HPDE6-E6E7 (cell line): ENCODE measurements around the gene PARL.

Experiments used
- DNase-seq: peaks from one replicate; pipeline ENCODE4 v3.0.0; 2011; ENCODE audit warnings: missing footprints; ENCODE audit errors: extremely low spot score

PARL gene

GRCh38 chr3:183884427-183885296, at the start of gene PARL:
Gene PARL (minus strand): TSS chr3:183884880. CDS start chr3:183884846, 34 bp downstream.
- DNase-seq, result peak; percentile 89

GRCh38 chr3:183933160-183933559, 48.5 kb upstream of the PARL start:
- no peak for DNase-seq

- DNase-seq, result no peak
Observed at GRCh38 chr3:183931881-183932280, 47.2 kb upstream of the PARL start.

- DNase-seq, result no peak
Observed at GRCh38 chr3:183930086-183930485, 45.4 kb upstream of the PARL start.

- no peak for DNase-seq
Observed at GRCh38 chr3:183927059-183927458, 42.4 kb upstream of the PARL start.

- peak; percentile 96 for DNase-seq
Observed at GRCh38 chr3:183924956-183925355, 40.3 kb upstream of the PARL start.

GRCh38 chr3:183924543-183924942, 39.9 kb upstream of the PARL start:
- no peak for DNase-seq

GRCh38 chr3:183922421-183922820, 37.7 kb upstream of the PARL start:
- no peak for DNase-seq

- no peak for DNase-seq
Observed at GRCh38 chr3:183921096-183921495, 36.4 kb upstream of the PARL start.

GRCh38 chr3:183920416-183920815, 35.7 kb upstream of the PARL start:
- DNase-seq, result no peak

- DNase-seq, result no peak
Observed at GRCh38 chr3:183918178-183918577, 33.5 kb upstream of the PARL start.

- DNase-seq, result no peak
Observed at GRCh38 chr3:183917776-183918175, 33.1 kb upstream of the PARL start.

GRCh38 chr3:183914856-183915255, 30.2 kb upstream of the PARL start:
- DNase-seq, result no peak

GRCh38 chr3:183913580-183913920, 28.9 kb upstream of the PARL start:
- DNase-seq, result no peak

GRCh38 chr3:183912895-183913579, 28.4 kb upstream of the PARL start:
- DNase-seq, result no peak

- DNase-seq, result no peak
Observed at GRCh38 chr3:183911763-183912506, 27.3 kb upstream of the PARL start.

GRCh38 chr3:183911087-183911486, 26.4 kb upstream of the PARL start:
- no peak for DNase-seq

- DNase-seq, result no peak
Observed at GRCh38 chr3:183909030-183909600, 24.4 kb upstream of the PARL start.

GRCh38 chr3:183907911-183908331, 23.2 kb upstream of the PARL start:
- DNase-seq, result no peak

- no peak for DNase-seq
Observed at GRCh38 chr3:183907176-183907575, 22.5 kb upstream of the PARL start.

GRCh38 chr3:183906234-183906921, 21.7 kb upstream of the PARL start:
- DNase-seq, result no peak
